H1 (cell line): ENCODE results near the gene DNAL1. TPM values are rescaled to one million over a fixed set of nuclear protein-coding genes. Genes with fewer than 3 reads are reported as not detected.

Experiments used
- HDAC2 ChIP-seq, 2 experiments: fragments of 300-600 bp in 1 of 2; sonication (generic) in 1 of 2; IDR thresholded peaks; 2 replicates each; pipeline ENCODE4 v1.6.1; 2011 to 2012; ENCODE audit warnings: low read depth in 2 of 2, low read length in 2 of 2, mild to moderate bottlenecking in 2 of 2, moderate library complexity in 2 of 2, borderline replicate concordance in 1 of 2, inconsistent platforms in 1 of 2
- MAFK ChIP-seq: IDR thresholded peaks from 2 replicates; pipeline ENCODE4 v1.6.1; 2012; ENCODE audit warnings: low read depth, mild to moderate bottlenecking, improper control_type of control experiment, low read length
- PHF8 ChIP-seq: fragments of 200-600 bp; sonication (generic); conservative IDR thresholded peaks from 2 replicates; pipeline ENCODE4 v1.7.1; 2012; ENCODE audit warnings: low read depth, mild to moderate bottlenecking, inconsistent platforms, low read length, moderate library complexity
- SIRT6 ChIP-seq: IDR thresholded peaks from one replicate; pipeline ENCODE4 v1.7.1; 2012; ENCODE audit warnings: low read length, inconsistent platforms
- SRF ChIP-seq: IDR thresholded peaks from 2 replicates; pipeline ENCODE4 v1.6.1; 2011; ENCODE audit warnings: mild to moderate bottlenecking, low read depth, low read length, moderate library complexity
- polyA plus RNA-seq, 7 experiments: library from polyadenylated mRNA; depleted of rRNA in 3 of 7; stranded (reverse) in 5 of 7; unstranded in 2 of 7; fragments of >200 nt in 5 of 7; fragments of 200-250 nt in 2 of 7; gene quantifications; 1 replicate in 5 of 7; 2 replicates in 1 of 7; 4 replicates in 1 of 7; pipeline versions ENCODE4 v1.2.1 to v1.2.3, GENCODE V29; 2011 to 2013; ENCODE audit warnings: missing spikeins in 2 of 7, mixed read lengths in 2 of 7
- total RNA-seq: library from RNA; stranded (reverse); fragmentation: NEBNext Ultra II Directional; extraction: Animal tissue kit (Norgen Biotek cat#: 25700); gene quantifications from 2 replicates; pipeline ENCODE4 v1.2.1, GENCODE V29; 2021

Gene DNAL1
- total and polyA plus RNA-seq, 2 of the 8 experiments (the other 6 are each of a cell fraction or from before 2014, with no cell fraction given): 2.8 to 16.8 TPM

DNA sequence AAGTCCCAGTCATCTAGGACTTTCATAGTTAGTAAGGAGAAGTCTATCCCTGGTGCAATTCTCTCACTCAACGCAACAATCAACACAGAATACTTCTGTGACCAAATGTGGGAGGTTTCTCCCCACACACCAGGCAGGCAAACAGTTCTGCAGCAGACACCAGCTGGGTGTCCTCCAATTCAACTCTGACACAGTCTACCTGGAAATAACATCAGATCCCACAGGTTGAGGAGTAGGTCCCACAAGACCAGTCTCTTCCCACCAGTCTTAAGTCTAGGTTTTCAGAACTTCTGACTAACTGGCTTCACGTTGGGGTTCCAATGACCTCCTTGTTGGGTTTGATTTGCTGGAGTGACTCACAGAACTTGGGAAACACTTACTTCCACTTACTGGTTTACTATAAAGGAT, 17.6 kb upstream of the DNAL1 start (continued):
- no peak for TF ChIP-seq PHF8
- TF ChIP-seq MAFK: no peak
- no peak for TF ChIP-seq SRF
- TF ChIP-seq HDAC2 (IDR thresholded peaks at IDR 0.05; ENCODE audit: borderline replicate concordance in 1 of 2, low read depth in 2 of 2, low read length in 2 of 2): no peak
- no peak for TF ChIP-seq SIRT6
